ENCODE data around the gene XYLT1.

The XYLT1 gene

DNA sequence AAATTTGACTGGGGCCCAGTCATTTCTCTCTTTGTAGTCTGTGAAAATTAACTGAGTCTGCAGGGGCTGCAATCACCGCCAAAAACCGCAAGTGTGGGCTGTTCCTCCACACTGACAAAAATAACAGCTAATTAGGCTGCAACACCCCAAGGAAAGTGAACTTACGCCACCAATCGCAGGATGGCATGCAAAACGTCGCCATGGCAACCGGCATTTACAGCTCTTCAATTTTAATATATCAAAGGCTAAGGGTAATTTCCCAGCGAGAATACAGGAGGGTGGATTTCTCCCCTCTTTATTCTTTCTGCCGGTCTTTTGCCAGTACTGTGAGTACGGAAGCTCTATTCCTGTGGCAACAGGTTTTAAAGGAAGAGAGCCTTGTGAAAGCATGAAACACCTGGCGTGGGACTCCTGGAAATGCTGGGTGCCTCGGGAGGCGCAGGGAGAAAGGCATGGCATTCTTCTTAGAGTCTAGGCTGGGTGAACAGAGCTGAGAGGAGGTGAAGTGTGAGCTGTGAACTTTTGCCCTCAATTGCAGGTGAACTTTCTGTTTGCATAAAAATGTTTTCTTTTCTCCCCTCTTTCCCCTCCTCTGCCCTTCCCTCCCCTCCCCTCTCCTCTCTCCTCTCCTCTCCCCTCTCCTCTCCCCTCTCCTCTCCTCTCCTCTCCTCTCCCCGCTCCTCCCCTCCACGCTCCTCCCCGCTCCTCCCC is 399.7 kb downstream of the XYLT1 start:
- DNase-seq, result peak; percentile 59

DNA sequence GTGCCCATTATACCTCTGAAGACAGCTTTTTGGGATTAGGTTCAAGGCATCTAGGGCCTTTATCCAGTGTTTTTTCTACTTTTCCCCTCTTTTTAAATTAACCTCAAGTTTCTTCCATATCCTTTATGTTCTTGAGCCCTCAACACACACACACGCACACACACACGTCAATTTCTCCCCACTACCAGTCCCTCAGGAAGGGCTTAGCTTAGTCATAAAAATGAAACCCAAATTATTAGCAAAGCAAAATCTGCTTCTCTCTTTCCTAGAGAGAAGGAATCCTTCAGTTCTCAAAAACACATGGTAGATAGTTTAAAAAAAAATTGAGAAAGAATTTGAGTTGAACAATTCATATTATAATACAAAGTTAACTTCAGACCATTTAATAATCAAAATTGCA is 401.1 kb downstream of the XYLT1 start:
- no peak for DNase-seq

DNA sequence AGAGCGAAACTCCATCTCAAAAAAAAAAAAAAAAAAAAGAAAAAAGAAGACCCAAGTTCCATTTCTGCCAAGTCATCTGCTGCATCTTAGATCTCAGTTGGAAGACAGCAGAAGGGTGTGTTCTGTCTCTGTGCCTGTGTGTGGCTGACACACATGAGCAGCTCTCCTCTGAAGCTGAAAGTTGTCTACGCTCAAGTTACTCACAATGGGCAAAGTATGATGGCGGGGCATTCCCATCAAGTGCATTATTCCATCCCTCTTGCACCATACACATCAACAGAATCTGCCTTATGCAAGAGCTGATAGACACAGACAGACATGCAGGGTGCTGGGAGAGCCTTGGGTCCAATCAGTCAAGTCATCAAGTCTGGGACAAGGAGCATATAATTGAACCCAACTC is 402.2 kb downstream of the XYLT1 start:
- DNase-seq, result no peak

DNA sequence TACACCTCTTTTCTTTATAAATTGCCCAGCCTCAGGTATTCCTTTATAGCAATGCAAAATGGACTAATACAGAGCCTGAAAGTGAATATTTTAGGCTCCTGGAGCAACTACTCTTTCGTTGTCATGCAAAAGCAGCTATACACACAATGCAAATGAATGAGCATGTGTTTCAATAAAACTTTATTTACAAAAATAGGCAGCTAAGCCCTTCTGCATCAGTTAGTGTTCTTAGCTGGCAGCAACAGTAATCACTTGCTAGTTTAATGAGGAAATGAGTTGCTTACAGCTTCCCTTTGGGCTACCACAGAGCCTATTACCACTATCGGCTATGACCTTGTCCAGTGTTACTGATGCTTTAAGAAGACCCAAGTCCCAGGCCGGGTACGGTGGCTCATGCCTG is 402.9 kb downstream of the XYLT1 start:
- no peak for DNase-seq

DNA sequence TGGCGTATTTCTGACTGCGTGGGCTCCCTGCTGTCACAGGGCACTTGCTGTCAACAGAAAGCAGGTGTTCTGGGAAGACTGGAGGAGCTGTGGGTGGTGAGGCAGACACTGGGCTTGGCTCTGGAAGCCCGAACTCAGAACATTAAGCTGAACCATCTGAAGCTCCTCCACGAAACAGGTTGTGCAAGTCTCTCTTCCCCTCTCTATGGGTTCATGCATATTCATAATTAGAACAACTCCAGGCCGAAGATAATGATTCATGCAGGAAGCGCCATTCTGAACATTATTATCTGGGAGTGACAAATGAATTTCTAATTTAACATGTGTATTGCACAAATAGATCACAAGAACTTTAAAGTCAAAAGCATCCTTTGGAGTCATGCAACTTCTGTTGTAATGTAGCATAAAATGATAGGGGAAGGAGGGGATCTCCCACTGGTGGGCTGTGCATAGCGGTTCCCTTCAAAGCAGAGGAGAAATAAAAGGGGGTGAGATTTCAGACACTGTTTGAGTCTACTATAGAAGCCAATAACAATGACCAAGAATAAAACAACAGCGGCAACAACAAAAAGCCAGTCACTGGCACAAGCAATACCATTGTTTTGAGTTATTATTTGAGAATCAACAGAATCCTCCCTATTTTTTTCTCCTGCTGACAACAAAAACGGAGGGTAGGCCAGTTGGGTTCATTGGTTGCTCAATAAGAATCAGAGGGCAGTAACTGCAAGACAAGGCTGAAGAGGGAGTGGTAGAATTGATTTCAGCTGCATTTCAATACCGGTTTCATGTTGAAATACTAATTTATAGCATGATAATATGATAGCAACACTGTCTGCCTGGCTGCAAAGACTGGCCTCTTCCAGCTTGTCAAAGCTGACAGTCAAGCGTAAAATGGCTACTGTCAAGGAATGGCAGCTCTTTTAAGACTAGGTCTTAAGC is 407.3 kb downstream of the XYLT1 start:
- no peak for DNase-seq

DNA sequence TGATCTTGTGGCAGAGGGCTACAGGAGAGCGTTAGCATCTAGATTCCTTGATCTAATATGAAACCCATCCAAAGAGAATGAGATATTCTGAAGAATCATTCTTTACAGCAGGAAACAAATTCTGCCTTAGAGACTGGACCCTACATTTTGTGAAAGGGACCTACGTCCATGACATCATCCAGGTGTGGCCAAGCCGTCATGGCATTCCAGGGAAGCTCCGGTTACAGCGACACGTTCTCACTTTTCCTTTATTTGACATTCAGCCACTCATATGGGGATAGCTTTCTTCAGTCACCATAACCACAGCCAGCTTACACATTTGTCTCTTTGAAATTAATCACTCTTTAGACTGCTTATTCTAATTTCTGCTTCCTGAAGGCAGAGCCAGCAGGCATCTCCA is 408.1 kb downstream of the XYLT1 start:
- no peak for DNase-seq

DNA sequence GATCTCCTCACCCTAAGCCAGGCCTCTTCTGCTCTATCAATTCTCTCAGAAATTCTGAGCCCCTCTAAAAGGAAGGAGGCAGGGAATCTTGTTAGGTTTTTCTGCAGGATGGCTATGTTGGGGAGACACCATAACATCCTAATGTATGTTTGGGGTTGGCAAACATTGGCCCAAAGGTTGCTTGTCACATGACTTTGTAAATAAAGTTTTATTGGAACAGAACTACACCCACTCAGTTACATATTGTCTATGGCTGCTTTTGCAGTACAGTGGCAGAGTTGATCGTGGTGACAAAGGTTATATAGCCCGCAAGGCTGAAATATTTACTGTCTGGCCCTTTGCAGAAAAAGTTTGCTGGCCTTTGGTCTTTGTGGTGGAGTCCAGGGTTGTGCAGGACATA is 409.4 kb downstream of the XYLT1 start:
- DNase-seq, result no peak

DNA sequence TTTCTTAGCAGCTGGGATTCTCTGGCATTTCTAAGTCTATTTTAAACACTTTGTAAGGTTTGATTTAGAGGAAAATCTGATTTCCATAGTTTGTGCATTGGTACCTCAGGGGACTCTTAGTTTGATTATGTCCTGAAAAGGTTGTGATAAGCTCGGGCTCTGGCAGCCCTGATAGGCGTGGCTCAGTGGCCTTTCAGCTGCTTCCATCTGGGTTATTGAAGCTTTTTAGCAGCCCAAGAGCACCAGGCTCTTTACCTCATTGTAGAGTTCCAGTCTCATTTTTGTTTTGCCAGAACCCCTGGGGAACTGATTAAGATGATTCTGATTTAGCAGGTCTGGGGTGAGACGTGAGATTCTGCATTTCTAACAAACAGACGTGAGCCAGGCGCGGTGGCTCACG is 412.3 kb downstream of the XYLT1 start:
- DNase-seq, result no peak

DNA sequence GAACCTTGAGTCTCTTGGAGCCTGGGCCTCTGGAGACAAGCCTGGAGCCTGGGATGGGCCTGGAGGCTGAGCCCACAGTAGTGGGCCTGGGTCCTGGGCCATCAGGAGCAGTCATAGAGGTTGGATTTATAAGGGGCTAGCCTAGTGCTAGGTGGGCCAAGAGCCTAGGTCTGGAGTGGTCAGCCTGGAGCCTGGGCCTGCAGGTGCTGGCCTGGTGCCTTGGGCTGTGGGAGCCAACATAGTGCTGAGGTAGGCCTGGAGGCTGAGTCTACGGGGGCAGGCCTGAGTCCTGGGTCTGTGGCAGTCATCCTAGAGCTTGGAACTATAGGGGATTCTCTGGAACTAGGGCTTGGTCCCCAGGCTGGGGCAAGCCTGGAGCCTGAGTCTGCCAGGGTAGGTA is 414.1 kb downstream of the XYLT1 start:
- no peak for DNase-seq

DNA sequence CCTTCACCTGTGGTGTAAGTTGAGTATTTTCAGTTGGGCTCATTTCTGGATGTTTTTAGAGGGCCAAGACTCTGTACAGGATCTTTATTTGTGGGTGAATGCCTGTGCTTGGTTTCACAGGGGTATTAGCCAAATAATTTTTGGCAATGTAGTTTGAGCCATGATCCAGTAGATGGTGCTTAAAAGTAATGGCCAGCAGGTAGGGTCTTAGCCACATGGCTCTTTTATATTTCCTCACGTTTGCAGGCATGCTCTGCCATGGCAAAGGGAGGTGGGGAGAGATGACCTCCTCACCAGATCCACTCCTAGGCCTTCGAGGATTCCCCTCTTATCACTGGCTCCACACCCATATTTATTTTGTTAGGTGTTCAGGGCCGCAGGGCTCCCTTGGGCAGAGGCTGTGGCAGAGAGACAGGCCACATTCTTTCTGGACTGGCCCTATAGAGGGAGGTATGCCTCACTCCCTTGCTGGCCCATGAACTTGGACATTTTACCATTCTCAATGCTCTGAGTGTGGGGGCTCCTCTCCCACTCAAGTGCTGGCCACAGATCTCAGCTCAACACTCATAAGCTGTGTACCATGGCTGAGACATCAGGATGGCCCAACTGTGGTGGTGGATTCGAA is 417.1 kb downstream of the XYLT1 start:
- no peak for DNase-seq

Data from NCI-H1048 (cell line).